Ishikawa (cell line): Measurements from ENCODE around the gene RIC8B.

ENCODE experiments used
- EP300 ChIP-seq: IDR thresholded peaks from 2 replicates; pipeline ENCODE4 v1.6.1; 2012; ENCODE audit warnings: borderline replicate concordance
- NFIC ChIP-seq: IDR thresholded peaks from 2 replicates; pipeline ENCODE4 v1.6.1; 2012
- RAD21 ChIP-seq: IDR thresholded peaks from 2 replicates; pipeline ENCODE4 v1.6.1; 2012; ENCODE audit warnings: low read depth
- TEAD4 ChIP-seq: IDR thresholded peaks from 2 replicates; pipeline ENCODE4 v1.6.1; 2012
- YY1 ChIP-seq: IDR thresholded peaks from 2 replicates; pipeline ENCODE4 v1.6.1; 2012; ENCODE audit warnings: low read depth
- TF ChIP-seq, protein P1 (sequence below): IDR thresholded peaks from 2 replicates; pipeline ENCODE4 v1.6.1; 2012
- TF ChIP-seq, protein P2 (sequence below): IDR thresholded peaks from 2 replicates; pipeline ENCODE4 v1.6.1; 2012; ENCODE audit warnings: low read depth, mild to moderate bottlenecking

DNA sequence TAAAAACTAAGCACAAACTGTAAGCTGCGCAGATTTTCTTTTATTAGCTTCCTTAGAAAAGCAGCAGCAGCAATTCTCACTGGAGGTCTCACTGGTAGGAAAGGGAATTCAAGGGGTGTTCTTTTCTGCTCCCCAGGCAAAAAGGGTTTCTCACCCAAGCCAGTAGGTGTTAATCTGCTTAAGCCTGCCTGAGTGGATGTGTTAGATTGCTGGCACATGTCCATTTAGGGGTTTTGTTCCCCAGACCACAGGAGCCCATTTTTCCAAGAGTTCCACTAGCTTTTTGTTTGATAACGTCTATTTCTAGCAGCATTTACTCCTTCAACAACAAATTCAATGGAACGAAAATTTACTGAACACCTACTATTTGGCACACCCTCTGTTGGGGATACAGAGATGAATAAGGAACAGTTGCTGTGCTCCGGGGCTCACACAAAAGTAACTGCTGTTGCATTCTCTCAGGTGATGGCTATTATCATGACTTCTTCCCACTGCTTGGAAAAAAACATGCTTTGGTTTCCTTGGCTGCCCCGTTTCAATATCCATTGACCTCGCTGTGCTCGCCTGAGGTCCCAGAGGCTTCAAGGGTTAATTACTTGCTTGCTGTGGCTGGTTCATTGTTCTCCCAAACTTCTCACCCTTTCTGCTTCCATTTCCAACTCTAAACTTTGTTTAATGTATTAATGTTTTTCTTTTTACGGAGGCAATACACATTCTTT, 31.1 kb upstream of the RIC8B start:
- TF ChIP-seq YY1 (no peak), RAD21 (no peak), EP300 (no peak), TEAD4 (no peak), NFIC (no peak)
- TF ChIP-seq, protein P1, sequence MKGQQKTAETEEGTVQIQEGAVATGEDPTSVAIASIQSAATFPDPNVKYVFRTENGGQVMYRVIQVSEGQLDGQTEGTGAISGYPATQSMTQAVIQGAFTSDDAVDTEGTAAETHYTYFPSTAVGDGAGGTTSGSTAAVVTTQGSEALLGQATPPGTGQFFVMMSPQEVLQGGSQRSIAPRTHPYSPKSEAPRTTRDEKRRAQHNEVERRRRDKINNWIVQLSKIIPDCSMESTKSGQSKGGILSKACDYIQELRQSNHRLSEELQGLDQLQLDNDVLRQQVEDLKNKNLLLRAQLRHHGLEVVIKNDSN = no peak
- TF ChIP-seq, protein P2, sequence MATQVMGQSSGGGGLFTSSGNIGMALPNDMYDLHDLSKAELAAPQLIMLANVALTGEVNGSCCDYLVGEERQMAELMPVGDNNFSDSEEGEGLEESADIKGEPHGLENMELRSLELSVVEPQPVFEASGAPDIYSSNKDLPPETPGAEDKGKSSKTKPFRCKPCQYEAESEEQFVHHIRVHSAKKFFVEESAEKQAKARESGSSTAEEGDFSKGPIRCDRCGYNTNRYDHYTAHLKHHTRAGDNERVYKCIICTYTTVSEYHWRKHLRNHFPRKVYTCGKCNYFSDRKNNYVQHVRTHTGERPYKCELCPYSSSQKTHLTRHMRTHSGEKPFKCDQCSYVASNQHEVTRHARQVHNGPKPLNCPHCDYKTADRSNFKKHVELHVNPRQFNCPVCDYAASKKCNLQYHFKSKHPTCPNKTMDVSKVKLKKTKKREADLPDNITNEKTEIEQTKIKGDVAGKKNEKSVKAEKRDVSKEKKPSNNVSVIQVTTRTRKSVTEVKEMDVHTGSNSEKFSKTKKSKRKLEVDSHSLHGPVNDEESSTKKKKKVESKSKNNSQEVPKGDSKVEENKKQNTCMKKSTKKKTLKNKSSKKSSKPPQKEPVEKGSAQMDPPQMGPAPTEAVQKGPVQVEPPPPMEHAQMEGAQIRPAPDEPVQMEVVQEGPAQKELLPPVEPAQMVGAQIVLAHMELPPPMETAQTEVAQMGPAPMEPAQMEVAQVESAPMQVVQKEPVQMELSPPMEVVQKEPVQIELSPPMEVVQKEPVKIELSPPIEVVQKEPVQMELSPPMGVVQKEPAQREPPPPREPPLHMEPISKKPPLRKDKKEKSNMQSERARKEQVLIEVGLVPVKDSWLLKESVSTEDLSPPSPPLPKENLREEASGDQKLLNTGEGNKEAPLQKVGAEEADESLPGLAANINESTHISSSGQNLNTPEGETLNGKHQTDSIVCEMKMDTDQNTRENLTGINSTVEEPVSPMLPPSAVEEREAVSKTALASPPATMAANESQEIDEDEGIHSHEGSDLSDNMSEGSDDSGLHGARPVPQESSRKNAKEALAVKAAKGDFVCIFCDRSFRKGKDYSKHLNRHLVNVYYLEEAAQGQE = no peak
